Kidney glomerular epithelial cell (primary cell): ENCODE results near the gene AP5Z1.
A peak's percentile ranks its signal among the peaks of the same experiment; 100 is the strongest.

Experiments
- DNase-seq: peaks from one replicate; lab custom pipeline; 2025; lab: John Stamatoyannopoulos, UW

The AP5Z1 gene

DNA sequence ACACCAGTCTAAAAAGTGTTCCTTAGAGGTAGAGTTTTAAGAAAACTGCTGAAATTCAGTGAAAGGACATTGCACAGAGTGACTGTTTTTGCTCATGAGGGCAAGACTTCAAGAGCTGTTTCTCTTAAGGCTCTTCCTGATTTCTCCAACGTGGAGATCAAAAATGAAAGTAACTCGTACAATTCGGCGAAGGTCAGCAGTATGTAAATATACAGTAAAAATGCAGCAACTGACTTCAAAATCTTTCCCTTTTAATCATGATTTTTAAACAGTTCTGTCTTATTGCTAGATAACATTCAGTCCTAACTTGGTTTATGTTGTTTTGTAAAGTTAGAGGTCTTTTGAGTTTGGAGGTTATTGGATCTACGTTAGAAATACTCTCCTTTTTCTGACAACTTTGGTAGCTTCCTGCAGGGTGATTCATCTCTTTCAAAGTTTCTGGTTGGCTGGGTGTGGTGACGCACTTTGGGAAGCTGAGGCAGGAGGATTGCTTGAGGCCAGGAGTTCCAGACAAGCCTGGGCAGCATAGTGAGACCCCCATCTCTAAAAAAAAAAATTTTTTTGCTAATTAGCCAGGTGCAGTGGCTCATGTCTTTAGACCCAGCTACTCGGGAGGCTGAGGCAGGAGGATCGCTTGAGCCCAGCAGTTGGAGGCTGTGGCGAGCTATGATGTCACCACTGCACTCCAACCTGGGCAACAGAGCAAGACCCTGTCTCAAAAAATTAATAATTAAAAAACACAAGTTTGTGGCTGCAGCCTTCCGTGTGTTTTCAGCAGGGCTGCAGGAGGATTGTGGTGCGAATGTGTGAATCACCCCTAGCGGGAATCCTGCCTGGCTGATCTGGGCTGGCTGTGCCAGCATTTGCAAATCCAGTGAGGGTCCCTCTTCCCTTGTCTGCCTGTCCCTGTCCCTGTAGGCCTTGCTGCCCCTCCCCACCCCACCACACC, 29.2 kb upstream of the AP5Z1 start:
- peak; percentile 72 for DNase-seq

DNA sequence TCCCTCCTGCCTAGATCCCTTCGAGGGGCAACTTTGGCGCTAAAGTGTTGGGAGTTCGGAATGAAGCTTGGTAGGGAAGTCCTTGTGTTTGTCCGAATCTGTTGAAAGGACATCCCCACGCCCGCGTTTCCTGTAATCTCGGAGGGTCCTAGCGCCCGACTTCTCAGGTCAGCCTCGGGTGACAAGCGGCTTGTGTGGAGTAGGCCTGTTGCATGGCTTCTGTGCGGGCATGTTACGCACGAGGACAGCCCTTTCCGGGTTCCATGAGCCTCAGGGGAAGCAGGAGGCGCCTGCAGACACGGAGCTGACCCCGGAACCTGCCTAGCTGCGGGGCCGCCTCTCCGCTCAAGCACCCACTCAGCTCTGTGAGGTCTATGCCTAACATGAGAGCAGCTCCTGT, 28.4 kb upstream of the AP5Z1 start:
- no peak for DNase-seq

DNA sequence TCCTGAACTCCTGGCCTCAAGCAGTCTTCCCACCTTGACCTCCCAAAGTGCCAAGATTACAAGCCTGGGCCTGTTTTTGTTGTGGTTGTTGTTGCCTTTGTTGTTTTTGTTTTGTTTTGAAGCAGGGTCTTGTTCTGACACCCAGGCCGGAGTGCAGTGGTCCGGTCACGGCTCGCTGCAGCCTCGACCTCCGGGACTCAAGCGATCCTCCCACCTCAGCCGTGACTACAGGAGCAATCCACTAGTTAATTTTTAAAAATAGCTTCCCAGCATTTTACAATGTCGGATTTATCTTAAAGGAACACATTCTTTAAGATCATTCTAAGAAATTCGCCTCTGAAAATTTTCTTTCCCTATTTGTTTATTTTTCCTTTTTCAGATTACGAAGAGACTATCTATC, 27.7 kb upstream of the AP5Z1 start:
- peak; percentile 72 for DNase-seq

DNA sequence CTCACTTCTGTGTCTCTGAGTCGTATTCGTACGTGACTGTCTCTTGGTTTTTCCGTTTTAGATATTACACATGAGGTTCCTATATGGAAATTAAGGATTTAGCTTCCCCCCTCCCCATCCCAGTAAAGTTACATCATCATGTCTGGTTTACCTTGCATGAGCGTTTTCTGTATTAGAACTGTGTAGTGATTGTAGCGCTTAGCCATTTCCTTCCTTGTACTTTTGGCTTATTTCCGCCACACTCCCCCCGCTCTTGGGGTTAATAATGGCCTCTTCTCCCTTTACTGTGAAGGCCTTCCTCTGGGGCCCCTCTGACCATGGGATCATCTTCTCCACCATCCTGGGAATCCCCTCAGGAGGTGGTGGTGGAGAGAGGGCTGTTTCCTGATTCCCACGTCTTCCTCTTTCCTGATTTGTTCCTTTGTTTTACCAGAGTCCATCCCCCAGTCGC, 27.2 kb upstream of the AP5Z1 start:
- peak; percentile 72 for DNase-seq

DNA sequence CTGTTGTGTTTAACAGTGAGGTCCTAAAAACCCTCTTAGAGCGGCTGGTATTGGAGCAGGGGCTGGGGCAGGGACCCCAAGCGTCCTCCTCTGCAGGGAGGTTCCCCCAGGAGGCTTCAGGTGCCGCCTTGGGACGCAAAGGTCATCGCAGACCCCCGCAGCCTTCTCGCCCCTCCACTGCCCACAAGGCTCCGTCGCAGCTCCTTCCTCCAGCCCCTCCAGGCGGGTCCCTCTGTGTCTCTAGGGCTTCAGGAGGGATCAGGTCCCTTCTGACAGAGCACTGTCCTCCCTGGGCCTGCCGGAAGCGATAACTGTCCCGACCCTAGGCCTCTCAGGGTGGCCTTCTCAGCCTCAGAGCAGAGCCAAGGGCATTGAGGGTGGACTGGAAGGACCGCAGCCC, 26.1 kb upstream of the AP5Z1 start:
- DNase-seq, result no peak

DNA sequence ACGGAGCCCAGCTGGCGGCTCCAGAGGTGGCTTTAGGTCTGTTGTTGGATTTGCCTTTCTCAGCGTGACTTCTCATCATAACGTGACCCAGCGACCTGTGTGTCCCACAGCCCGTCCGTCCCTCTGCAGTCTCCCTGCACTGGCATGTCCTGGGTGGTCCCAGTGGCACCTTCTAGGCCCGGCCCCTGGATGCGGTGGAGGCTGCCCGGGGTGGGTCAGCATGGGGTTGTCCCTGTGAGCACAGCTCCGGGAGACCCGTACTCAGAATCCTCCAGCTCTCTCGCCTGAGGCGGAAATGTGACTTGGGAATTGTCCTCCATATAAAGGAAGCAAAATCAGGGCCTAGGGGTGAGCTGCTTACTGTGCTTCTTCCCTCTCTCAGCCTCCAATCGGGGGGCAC, 25.6 kb upstream of the AP5Z1 start:
- DNase-seq, result no peak

DNA sequence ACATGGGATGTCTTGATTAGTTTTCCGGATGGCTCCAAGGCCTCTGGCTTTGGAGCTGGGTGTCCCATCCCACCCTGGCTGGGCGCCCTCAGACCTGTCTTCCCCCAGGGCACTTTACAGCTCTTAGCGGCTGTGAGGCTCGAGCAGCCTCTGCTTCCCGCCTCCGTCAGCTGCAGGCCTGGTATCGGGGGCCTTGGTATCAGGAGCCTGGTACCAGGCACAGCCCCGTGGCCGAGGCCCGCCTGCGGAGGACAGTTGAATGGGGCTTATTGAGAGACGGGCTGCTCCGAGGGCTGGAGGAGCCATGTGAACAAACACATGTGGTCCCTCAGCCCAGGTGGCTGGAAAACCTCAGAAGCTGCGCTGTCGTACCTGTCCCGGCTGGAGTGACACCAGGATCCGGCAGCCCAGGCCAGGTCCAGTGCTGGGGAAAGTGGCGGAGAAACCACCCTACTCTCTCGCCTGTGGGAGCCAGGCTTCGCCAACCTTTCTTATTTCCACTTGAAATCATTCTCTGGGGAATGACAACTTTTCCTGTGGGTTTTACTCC, 23.9 kb upstream of the AP5Z1 start:
- peak; percentile 3 for DNase-seq

DNA sequence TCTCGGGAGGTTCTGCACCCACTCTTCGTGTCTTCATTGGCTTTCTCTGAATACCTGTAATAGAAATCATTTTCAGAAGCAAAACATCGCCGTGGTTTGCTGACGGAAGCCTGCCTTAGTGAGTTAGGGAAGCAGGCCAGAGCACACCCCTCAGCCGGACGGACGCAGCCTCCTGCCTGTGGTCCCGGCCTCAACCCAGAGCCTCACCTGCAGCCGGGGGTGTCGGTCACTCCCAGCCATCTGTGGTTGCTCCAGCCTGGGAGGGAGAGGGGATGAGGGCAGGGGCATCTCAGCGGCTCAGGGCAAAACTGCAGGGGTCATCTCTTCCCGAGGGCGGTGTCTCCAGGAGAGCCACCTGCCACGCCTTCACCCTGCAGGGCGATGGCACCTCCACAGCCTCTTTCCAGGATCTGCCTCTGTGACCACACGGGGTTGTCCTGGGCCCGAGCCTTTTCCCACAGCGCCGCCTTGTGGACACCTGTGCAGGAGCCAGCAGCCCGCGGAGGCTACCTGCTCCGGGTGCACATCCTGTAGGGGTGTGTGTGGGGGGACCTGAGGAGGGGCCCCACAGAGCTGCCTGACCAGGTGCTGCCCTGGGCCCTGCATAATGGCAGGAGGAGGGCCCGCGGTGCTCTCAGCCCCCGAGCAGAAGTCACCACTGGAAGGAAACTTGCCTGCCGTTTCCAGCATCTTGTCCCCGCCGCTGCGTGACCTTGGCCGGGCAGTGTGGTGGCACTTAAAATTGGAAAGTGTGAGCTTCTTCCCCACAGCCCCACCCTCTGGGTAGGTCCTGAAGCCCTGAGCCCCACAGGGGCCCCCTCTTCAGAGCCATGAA, 21.6 kb upstream of the AP5Z1 start:
- peak; percentile 67 for DNase-seq

DNA sequence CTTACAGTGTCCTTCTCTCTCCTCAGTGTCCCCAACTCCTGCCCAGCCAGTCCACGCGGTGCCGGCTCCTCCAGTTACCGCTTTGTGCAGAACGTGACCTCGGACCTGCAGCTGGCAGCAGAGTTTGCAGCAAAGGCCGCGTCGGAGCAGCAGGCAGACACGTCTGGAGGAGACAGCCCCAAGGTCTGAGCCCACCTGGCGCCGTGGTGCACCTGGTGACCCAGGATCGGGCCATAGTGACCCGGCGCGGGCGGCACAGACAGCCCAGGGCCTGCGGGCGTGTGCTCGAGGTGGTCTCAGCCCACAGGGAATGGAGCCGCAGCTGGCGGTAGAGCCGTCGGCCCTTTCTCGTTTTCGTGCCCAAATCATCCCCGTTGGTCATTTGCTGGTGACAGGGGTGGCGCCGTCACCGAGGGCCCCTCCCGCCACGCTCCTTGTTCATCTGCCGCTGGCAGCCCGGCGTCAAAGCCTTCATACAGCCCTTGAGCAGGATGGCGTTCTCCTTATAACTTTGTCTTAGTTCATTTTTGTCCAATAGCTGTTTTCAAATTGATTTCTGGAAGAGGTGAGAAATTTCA, 20.9 kb upstream of the AP5Z1 start:
- DNase-seq, result no peak

DNA sequence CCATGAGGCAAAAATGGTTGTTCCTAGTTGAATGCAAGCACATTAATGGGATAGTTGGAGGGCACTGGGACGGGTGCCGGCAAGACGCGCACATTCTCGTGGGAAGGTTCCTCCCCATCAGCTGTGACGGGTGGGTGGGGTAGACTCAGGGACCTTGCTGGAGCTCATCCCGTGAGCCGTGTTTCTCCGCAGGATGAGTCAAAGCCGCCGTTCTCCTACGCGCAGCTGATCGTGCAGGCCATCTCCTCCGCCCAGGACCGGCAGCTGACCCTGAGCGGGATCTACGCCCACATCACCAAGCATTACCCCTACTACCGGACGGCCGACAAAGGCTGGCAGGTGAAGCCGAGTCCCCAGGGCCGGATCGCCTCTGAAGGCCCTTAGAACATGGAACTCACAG, 20.4 kb upstream of the AP5Z1 start:
- no peak for DNase-seq

DNA sequence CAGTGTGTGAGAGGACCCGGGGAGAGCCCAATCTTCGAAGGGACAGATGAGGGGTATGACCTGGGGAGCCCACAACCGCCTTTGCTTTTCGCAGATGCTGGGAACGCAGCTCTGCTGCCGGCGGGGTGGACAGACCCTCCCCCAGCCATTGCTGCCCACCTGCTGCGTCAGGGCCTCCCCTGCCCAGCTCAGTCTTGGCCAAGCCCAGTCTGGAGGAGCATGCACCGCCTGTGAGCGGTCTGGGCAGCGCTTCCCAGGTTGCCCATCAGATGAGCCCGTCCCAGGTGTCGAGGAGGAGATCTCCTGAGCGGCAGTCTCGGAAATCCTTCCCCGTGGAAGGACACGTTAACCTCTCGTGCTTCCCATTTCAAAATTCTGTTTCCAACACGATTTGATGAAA, 17.3 kb upstream of the AP5Z1 start:
- DNase-seq, result no peak

DNA sequence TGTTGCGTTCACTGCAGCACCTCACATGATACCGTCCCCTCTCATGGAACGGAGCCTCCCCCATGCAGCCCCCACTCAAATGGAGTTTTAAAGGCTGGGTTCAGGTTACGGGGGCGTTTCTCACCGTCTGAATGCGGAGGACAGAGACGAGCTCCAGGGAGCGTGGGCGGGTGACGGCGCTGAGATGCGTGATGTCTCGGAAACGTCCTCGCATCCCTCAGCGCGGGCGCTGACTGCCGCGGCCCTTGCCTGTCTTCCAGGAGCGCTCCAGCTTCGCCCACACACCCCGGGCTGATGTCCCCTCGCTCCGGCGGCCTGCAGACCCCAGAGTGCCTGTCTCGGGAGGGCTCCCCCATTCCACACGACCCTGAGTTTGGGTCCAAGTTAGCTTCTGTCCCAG, 16.6 kb upstream of the AP5Z1 start:
- no peak for DNase-seq

DNA sequence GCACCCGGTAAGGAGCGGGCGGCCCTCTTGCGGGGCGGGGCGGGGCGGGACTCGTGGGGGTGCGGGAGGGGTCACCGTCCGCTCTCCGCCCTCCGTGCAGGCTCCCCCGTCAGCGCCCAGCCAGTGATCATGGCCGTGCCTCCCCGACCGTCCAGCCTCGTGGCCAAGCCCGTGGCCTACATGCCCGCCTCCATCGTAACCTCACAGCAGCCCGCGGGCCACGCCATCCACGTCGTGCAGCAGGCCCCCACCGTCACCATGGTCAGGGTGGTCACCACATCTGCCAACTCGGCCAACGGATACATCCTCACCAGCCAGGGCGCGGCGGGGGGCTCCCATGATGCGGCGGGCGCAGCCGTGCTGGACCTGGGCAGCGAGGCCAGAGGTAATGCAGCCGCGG, 16.2 kb upstream of the AP5Z1 start:
- DNase-seq, result no peak

DNA sequence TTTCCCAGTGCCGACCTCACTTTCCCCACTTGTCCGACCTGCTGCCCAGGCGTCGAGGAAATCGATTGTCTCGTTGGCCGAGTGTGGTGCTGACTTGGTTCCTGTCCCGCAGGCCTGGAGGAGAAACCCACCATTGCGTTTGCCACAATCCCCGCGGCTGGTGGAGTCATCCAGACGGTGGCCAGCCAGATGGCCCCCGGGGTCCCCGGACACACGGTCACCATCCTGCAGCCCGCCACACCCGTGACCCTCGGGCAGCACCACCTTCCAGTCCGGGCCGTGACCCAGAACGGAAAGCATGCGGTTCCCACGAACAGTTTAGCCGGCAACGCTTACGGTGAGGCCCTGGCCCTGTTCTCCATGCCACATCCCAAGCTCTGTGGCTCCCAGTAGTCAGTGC, 14.5 kb upstream of the AP5Z1 start:
- DNase-seq, result no peak

DNA sequence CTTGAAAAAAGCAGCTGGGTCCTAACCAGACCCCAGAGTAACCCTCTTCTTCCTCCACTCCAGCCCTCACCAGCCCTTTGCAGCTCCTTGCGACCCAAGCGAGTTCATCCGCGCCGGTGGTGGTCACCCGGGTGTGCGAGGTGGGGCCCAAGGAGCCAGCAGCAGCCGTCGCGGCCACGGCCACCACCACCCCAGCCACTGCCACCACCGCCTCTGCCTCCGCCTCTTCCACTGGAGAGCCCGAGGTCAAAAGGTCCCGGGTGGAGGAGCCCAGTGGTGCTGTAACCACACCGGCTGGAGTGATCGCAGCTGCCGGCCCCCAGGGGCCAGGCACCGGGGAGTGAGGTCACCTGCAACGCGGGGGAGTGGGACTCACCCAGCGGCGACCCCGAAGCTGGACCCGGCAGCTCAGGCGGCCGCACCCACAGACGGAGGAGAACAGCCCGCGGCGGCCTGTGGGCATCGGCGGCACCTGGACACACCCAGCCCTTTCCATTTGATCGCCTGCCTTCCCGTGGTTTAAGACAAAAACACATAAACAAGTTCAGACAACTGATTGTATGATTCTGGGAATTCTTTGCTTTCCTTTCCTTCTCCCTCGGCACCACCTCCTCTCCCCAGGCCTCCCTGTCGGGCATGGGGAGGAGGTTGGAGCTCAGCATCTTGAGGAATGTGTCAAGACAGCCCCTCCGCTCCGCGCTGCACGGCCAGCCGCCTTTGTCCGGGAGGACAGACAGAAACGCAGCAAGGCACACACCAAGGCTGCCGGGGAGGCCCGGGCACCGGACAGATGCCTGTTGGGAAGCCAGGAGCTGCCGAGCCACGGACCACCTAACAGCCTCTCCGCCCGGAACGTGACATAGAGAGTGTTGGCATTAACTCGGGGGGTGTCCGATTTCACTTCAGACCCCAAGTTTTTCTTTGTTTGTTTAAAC, 13.0 kb upstream of the AP5Z1 start:
- no peak for DNase-seq

DNA sequence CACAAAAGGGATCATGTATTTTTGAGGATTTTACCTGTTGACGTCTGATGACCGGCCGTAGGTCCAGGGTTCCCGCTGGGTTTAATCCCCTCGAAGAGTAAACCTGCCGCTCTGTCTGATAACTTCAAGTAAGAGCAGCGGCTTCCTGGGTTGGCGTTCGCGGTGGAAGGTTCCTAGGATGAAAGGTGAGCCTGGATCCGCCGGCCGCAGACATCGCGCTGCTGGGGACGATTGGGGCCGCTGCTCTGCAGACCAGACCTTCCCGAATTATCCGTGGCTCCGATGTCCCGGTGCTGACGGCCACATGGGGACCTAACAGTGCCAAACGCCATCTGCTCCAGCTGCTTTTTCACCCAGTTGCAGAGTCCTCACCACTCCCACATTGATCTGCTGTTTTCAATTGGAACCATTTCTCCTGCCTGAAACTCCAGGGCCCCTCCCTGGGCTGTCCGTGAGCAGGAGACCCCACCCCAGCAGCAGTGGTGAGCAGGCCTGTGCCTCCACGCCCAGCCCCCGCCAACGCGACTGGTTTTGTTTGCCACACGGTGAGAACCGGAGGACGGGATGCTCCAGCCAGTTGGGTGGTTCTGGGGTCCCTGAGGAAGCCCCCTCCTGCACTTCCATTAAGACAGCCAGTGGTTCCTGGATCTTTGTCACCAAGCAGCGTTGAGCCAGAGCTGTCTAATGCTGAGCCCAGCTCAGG, 12.2 kb upstream of the AP5Z1 start:
- no peak for DNase-seq

DNA sequence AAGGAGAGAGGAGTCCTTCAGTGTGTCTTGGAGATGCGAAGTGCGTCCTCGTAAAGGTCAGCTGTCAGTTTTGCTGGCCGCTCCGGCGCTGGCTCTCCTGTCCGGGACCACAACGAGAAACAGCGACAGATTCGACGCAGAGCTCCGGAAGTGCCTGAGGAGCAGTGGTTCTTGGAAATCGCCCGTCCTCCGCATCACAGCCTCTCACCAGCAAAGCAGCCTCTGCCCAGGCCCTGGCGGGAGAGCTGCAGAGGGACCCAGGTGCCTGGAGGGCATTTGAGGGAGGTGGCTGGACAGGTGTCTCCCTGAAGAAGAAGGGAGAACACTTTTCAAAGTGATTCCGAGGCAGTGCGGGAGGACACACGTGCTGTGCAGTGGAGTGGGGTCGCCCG, 11.6 kb upstream of the AP5Z1 start:
- no peak for DNase-seq

DNA sequence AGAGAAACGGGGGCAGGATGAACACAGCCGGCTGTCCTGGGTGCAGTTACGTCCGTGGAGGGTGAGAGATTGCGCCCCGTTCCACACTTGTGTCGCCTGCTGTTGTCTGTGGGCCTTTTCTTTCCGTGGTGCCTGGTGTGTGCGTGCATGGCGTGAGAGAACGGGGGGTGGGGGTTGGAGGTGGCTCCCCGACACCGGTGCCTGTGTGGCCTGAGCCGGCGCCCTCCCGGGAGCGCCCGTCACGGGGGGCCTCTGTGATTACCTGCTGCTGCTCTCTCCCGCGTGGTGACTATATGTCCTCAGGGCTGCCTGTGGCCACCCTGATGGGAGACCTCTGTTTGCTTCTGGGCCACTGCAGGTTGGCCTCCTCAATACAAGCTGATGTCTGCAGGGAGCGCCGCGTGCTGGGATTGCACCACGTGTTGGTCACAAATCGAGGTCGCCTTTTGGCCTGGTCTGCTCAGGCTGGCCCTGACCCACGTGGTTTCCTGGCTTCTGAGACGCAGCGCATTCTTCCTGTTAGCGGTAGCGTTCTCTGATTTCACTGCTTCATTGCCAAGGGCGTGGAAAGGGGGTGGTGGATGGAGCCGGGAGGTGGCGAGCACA, 10.9 kb upstream of the AP5Z1 start:
- DNase-seq, result no peak

DNA sequence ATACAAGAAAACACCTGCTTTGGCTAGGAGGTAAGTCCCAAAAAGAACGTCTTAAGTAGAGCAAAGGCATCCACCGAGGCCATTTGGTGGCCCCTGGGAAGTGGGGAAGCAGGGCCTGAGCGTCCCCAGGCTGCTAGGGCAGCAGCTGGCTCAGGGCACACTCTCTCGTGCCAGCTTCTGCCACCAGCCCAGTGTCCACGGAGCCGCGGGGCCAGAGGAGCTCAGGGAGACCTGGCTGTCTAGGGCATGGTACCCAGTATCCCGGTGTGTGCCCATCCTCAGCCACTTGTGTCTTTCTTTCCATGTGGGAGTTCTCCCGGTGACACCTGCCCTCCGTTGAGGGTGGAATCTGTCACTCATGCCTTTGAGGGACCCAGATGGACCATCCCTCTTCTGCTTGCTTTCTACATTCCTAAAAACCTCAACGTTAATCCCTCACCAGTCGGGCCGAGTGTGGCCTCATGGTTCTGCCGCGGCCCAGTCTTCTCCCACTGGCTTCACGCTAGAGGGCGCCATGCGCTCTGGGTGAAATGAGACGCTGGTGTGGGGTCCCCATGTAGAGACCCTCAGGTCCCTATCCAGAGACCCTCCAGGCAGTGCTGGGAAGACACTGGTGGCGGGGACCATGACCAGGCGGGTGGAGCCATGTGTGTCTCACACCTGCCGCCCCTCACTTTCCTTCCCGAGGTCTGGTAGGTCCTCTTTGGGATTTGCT, 9.5 kb upstream of the AP5Z1 start:
- DNase-seq, result no peak
